HepG2 (cell line): ENCODE data around the gene LRRC3B. TPM values are rescaled to one million over a fixed set of nuclear protein-coding genes. Genes with fewer than 3 reads are reported as not detected.

Source experiments
- ATAC-seq: fragments of 200-7000 bp; cut with Tn5 transposase; 3 replicates; pipeline ENCODE4 v1.9.1; 2020; ENCODE audit warnings: mild to moderate bottlenecking, moderate library complexity
- BruUV-seq: library from RNA; stranded (reverse); fragments of 400-500 nt; replicated peaks from 2 replicates; lab custom pipeline; 2021; lab: Mats Ljungman, UMichigan
- CTCF ChIA-PET: fragments of 300-600 bp; formaldehyde crosslinking; extraction: SDS; loops from one replicate; lab custom pipeline; 2021; ENCODE audit warnings: low total read pairs, inconsistent platforms, low intra/inter-chr PET ratio; lab: Yijun Ruan, JAX
- POLR2A ChIA-PET: fragments of 350-600 bp; sonication (Branson Sonifier 250); formaldehyde crosslinking; loops from one replicate; lab custom pipeline; 2020; ENCODE audit warnings: antibody characterized with exemption, inconsistent platforms; lab: Yijun Ruan, JAX
- DNase-seq: peaks from one replicate; pipeline ENCODE4 v3.0.0-alpha.2; 2015; ENCODE audit warnings: low spot score
- FAIRE-seq: peaks from 3 replicates; lab custom pipeline; 2011; peaks lifted over from hg19 to GRCh38; lab: Jason Lieb, UNC
- H2AFZ ChIP-seq: one replicate; pipeline ENCODE4 v1.6.1; 2011; ENCODE audit warnings: low read length, inconsistent platforms
- H3K27ac ChIP-seq: fragments of 300-600 bp; 3 replicates; pipeline ENCODE4 v1.8.0; 2011; ENCODE audit warnings: mixed run types, mild to moderate bottlenecking, mixed read lengths, low read length, inconsistent platforms; ENCODE audit not compliant: insufficient read depth; ENCODE audit errors: extremely low read length
- H3K27me3 ChIP-seq, 2 experiments: fragments of 200-600 bp in 1 of 2; 2 replicates in 1 of 2; 3 replicates in 1 of 2; pipeline versions ENCODE4 v1.6.0 to v1.8.0; 2011; ENCODE audit warnings: low read length in 2 of 2, mild to moderate bottlenecking in 2 of 2, moderate library complexity in 2 of 2, inconsistent platforms in 1 of 2; ENCODE audit not compliant: insufficient read depth in 2 of 2, control insufficient read depth in 1 of 2
- H3K36me3 ChIP-seq, 2 experiments: fragments of 200-600 bp in 1 of 2; replicated peaks in 1 of 2; 2 replicates in 1 of 2; 3 replicates in 1 of 2; pipeline versions ENCODE4 v1.5.1 to v1.8.0; 2011; ENCODE audit warnings: low read length in 2 of 2, inconsistent platforms in 1 of 2; ENCODE audit not compliant: insufficient read depth in 2 of 2, control insufficient read depth in 1 of 2
- H3K4me1 ChIP-seq: 2 replicates; pipeline ENCODE4 v1.5.1; 2012; ENCODE audit warnings: low read length, inconsistent platforms; ENCODE audit not compliant: insufficient read depth
- H3K4me2 ChIP-seq: 2 replicates; pipeline ENCODE4 v1.6.0; 2011; ENCODE audit warnings: low read depth, low read length, inconsistent platforms
- H3K4me3 ChIP-seq, 3 experiments: fragments of 200-600 bp in 1 of 3; sonication (generic), shearing (Covaris generic) in 1 of 3; replicated peaks in 1 of 3; 2 replicates each; pipeline ENCODE4 v1.5.1; 2011 to 2016; ENCODE audit warnings: low read length in 3 of 3, inconsistent platforms in 2 of 3, low read depth in 2 of 3, mild to moderate bottlenecking in 2 of 3, control low read depth in 1 of 3, mixed read lengths in 1 of 3; ENCODE audit not compliant: insufficient read depth in 1 of 3
- H3K79me2 ChIP-seq: one replicate; pipeline ENCODE4 v1.6.1; 2011; ENCODE audit warnings: low read length, inconsistent platforms; ENCODE audit not compliant: insufficient read depth
- H3K9ac ChIP-seq: 2 replicates; pipeline ENCODE4 v1.6.0; 2011; ENCODE audit warnings: mild to moderate bottlenecking, low read depth, low read length, inconsistent platforms; ENCODE audit not compliant: insufficient read depth
- H3K9me3 ChIP-seq: 2 replicates; pipeline ENCODE4 v1.5.1; 2012; ENCODE audit warnings: mild to moderate bottlenecking, low read length
- H4K20me1 ChIP-seq: 2 replicates; pipeline ENCODE4 v1.6.0; 2011; ENCODE audit warnings: inconsistent platforms, mild to moderate bottlenecking, low read length, moderate library complexity; ENCODE audit not compliant: insufficient read depth
- BORCS8-MEF2B ChIP-seq: sonication (generic); formaldehyde crosslinking; IDR thresholded peaks from 2 replicates; pipeline ENCODE4 v1.8.0; 2022; ENCODE audit warnings: mild to moderate bottlenecking, missing genetic modification reagents
- DNMT3B ChIP-seq: conservative IDR thresholded peaks from 2 replicates; pipeline ENCODE4 v1.6.1; 2016; ENCODE audit warnings: missing biosample characterization, control low read depth
- EED ChIP-seq: sonication (generic); formaldehyde crosslinking; IDR thresholded peaks from 2 replicates; pipeline ENCODE4 v1.5.0; 2020; ENCODE audit warnings: mild to moderate bottlenecking, missing genetic modification reagents
- RBM39 ChIP-seq: fragments of 200-400 bp; formaldehyde crosslinking; IDR thresholded peaks from one replicate; pipeline ENCODE4 v1.6.1; 2018; ENCODE audit warnings: antibody characterized with exemption, mild to moderate bottlenecking, low read depth, low read length; ENCODE audit not compliant: poor library complexity, severe bottlenecking
- RFX3 ChIP-seq: IDR thresholded peaks from 2 replicates; pipeline ENCODE4 v1.6.1; 2016; ENCODE audit warnings: missing biosample characterization, missing genetic modification reagents
- ZNF572 ChIP-seq: sonication (generic); formaldehyde crosslinking; IDR thresholded peaks from 2 replicates; pipeline ENCODE4 v1.5.1; 2020; ENCODE audit warnings: mild to moderate bottlenecking, missing genetic modification reagents
- ZNF780A ChIP-seq: sonication (generic); formaldehyde crosslinking; IDR thresholded peaks from 2 replicates; pipeline ENCODE4 v1.8.0; 2022; ENCODE audit warnings: mild to moderate bottlenecking, missing genetic modification reagents, moderate library complexity
- WGBS: methylation state at CpG from one replicate; pipeline ENCODE4 v1.1.6; 2017; ENCODE audit warnings: low lambda C conversion rate; 5-methylcytosine and 5-hydroxymethylcytosine counted together
- in situ Hi-C: cut with HindIII; loops from 2 replicates; pipeline ENCODE4 v1.10.0; 2017; ENCODE audit warnings: low pct_unique_long_range_greater_than_20kb; ENCODE audit not compliant: extremely low pct_ligation_motif_present
- intact Hi-C: fragments of 100-400 bp; cut with micrococcal nuclease; formaldehyde crosslinking; loops from one replicate; pipeline ENCODE4 v1.10.0; 2022; ENCODE audit not compliant: unreplicated experiment
- polyA plus RNA-seq, 8 experiments: library from polyadenylated mRNA; depleted of rRNA in 3 of 8; stranded (reverse) in 7 of 8; unstranded in 1 of 8; fragments of >200 nt; fragmentation: Illumina TruSeq in 4 of 8; extraction: Trizol in 4 of 8; gene quantifications; 2 replicates each; pipeline versions ENCODE4 v1.2.1 to v1.2.3, GENCODE V29; 2011 to 2016; ENCODE audit warnings: low read depth in 4 of 8, missing spikeins in 1 of 8, mixed read lengths in 1 of 8; ENCODE audit not compliant: insufficient read depth in 1 of 8
- total RNA-seq, 5 experiments: library from RNA; depleted of rRNA; stranded (reverse); fragments of >200 nt; fragmentation: Illumina TruSeq; extraction: Trizol; gene quantifications; 2 replicates each; pipeline ENCODE4 v1.2.3, GENCODE V29; 2016; ENCODE audit warnings: low read depth in 1 of 5
- TF ChIP-seq, protein P1 (sequence below): sonication (generic); formaldehyde crosslinking; IDR thresholded peaks from 2 replicates; pipeline ENCODE4 v1.5.1; 2020; ENCODE audit warnings: mild to moderate bottlenecking, missing genetic modification reagents
- TF ChIP-seq, protein P2 (sequence below), 2 experiments: fragments of 450-650 bp in 1 of 2; sonication (generic) in 1 of 2; formaldehyde crosslinking in 1 of 2; IDR thresholded peaks; 2 replicates each; pipeline versions ENCODE4 v1.6.1 to v1.8.0; 2016 to 2022; ENCODE audit warnings: antibody characterized with exemption in 1 of 2, mild to moderate bottlenecking in 1 of 2, missing genetic modification reagents in 1 of 2

Gene LRRC3B
- total and polyA plus RNA-seq, 2 of the 13 experiments (the other 11 are each of a cell fraction or from before 2014, with no cell fraction given): not detected

DNA sequence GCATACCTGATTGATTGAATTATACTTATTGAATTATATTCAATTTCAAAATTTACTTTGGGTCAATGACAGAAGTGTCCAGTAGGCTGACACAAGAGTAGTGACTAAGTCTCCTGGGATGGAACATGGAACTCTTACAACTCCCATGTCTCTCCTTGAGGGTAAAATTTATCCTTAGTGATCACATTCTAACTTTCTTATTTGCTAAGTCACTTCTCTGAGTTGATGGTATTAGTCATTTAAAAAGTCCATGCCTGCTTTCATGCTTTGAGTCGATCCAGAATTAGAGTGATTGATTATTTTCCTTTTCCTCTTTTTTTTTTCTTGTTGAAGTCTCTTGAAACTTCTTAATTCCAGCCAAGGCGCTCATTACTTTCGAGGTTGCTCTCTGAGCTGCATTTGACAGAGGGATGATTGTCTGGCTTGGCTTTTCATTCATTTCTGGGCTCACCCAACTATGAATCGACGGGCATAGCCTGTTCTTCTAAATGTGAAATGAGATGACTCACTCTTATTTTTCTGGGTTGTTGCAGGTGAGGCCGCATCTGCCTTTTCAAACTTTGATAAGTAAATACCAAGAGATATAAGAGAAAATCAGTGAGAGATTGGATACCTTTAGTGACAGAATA lies 34.9 kb downstream of the LRRC3B start (continued):
- TF ChIP-seq, protein P1, sequence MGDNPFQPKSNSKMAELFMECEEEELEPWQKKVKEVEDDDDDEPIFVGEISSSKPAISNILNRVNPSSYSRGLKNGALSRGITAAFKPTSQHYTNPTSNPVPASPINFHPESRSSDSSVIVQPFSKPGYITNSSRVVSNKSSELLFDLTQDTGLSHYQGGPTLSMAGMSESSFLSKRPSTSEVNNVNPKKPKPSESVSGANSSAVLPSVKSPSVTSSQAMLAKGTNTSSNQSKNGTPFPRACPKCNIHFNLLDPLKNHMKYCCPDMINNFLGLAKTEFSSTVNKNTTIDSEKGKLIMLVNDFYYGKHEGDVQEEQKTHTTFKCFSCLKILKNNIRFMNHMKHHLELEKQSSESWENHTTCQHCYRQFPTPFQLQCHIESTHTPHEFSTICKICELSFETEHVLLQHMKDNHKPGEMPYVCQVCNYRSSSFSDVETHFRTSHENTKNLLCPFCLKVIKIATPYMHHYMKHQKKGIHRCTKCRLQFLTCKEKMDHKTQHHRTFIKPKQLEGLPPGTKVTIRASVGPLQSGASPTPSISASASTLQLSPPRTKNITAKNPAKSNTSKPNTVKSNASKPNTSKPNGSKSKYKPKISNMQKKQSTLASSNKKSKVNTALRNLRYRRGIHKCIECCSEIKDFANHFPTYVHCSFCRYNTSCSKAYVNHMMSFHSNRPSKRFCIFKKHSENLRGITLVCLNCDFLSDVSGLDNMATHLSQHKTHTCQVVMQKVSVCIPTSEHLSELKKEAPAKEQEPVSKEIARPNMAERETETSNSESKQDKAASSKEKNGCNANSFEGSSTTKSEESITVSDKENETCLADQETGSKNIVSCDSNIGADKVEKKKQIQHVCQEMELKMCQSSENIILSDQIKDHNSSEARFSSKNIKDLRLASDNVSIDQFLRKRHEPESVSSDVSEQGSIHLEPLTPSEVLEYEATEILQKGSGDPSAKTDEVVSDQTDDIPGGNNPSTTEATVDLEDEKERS (CRISPR knock-in tag): no peak

DNA sequence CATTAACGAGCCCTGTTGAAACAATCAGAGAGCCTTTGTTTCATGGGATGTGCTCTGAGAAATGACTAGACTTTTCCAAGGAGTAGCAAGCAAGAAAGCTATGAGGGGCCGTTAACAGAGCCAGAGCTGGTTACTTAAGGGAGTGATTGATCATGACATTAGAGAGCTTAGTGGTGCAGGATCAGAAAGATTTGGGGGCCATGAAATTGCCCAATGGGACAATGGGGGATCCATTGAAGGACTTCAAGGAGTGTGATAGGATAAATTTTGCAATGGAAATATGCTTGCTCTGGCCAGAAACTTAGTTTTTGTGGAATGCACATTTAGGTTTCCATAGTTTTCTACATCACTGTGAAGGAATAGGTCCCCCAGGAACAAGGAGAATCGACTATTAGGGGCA lies 45.6 kb downstream of the LRRC3B start:
- no peaks in the 10 kb centered on the region for H3K9me3 ChIP-seq
- DNase-seq (no peak), FAIRE-seq (no peak), ATAC-seq (no peak)
- BruUV-seq: no TSS peak
- WGBS: 4% methylated on average over 3 of the region's 3 CpGs
- POLR2A ChIA-PET: no interaction called here
- no peaks in the 10 kb centered on the region for H4K20me1 ChIP-seq
- H3K27me3 ChIP-seq: no peaks in the 10 kb centered on the region
- no peak overlapping the region for H2AFZ ChIP-seq
- intact Hi-C loops (no loop called here), in situ Hi-C loops (no loop called here)
- no peak overlapping the region for H3K4me3 ChIP-seq
- H3K9ac ChIP-seq: no peak overlapping the region
- no peaks in the 10 kb centered on the region for H3K36me3 ChIP-seq
- H3K27ac ChIP-seq: no peak overlapping the region
- CTCF ChIA-PET: no interaction called here
- H3K4me1 ChIP-seq: no peaks in the 10 kb centered on the region
- H3K4me2 ChIP-seq: no peak overlapping the region
- H3K79me2 ChIP-seq: no peaks in the 10 kb centered on the region
- TF ChIP-seq RBM39: no peak
- TF ChIP-seq DNMT3B (CRISPR knock-in tag): no peak
- TF ChIP-seq RFX3 (CRISPR knock-in tag): no peak
- TF ChIP-seq, protein P2, sequence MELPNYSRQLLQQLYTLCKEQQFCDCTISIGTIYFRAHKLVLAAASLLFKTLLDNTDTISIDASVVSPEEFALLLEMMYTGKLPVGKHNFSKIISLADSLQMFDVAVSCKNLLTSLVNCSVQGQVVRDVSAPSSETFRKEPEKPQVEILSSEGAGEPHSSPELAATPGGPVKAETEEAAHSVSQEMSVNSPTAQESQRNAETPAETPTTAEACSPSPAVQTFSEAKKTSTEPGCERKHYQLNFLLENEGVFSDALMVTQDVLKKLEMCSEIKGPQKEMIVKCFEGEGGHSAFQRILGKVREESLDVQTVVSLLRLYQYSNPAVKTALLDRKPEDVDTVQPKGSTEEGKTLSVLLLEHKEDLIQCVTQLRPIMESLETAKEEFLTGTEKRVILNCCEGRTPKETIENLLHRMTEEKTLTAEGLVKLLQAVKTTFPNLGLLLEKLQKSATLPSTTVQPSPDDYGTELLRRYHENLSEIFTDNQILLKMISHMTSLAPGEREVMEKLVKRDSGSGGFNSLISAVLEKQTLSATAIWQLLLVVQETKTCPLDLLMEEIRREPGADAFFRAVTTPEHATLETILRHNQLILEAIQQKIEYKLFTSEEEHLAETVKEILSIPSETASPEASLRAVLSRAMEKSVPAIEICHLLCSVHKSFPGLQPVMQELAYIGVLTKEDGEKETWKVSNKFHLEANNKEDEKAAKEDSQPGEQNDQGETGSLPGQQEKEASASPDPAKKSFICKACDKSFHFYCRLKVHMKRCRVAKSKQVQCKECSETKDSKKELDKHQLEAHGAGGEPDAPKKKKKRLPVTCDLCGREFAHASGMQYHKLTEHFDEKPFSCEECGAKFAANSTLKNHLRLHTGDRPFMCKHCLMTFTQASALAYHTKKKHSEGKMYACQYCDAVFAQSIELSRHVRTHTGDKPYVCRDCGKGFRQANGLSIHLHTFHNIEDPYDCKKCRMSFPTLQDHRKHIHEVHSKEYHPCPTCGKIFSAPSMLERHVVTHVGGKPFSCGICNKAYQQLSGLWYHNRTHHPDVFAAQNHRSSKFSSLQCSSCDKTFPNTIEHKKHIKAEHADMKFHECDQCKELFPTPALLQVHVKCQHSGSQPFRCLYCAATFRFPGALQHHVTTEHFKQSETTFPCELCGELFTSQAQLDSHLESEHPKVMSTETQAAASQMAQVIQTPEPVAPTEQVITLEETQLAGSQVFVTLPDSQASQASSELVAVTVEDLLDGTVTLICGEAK (IDR thresholded peaks at IDR 0.05): no peak
- TF ChIP-seq, protein P2 (CRISPR knock-in tag; IDR thresholded peaks at IDR 0.05): no peak
- no peak for TF ChIP-seq EED (CRISPR knock-in tag)
- no peak for TF ChIP-seq BORCS8-MEF2B
- TF ChIP-seq ZNF572 (CRISPR knock-in tag): no peak
- TF ChIP-seq ZNF780A (CRISPR knock-in tag): no peak
